Gastrocnemius medialis (tissue), 4 donors: ENCODE results near the gene L1CAM.

ENCODE experiments used
- CTCF ChIP-seq, 5 experiments: fragments of 450-650 bp in 3 of 5; fragments of 200-600 bp in 2 of 5; sonication (generic) in 2 of 5; IDR thresholded peaks in 4 of 5; conservative IDR thresholded peaks in 1 of 5; 1 replicate in 4 of 5; 2 replicates in 1 of 5; pipeline ENCODE4 v1.5.1; 2016 to 2019; ENCODE audit warnings: antibody characterized with exemption in 5 of 5, mild to moderate bottlenecking in 3 of 5, moderate library complexity in 3 of 5
- POLR2A ChIP-seq, 2 donors: fragments of 450-650 bp; IDR thresholded peaks; one replicate each; pipeline ENCODE4 v1.6.1; 2017; ENCODE audit warnings: antibody characterized with exemption in 2 of 2, mild to moderate bottlenecking in 2 of 2, moderate library complexity in 2 of 2

GRCh38 chrX:153821066-153821465, 64.9 kb downstream of the L1CAM start:
- TF ChIP-seq CTCF (IDR thresholded peaks at IDR 0.05 in 4 of 5, conservative IDR thresholded peaks at IDR 0.05 in 1 of 5) (no peak), POLR2A (IDR thresholded peaks at IDR 0.05) (no peak)
